Measurements from ENCODE around the gene PGA5.

- TF ChIP-seq CTCF (IDR thresholded peaks at IDR 0.05) (peak; percentile 19 to 63 (median 52)), POLR2AphosphoS5 (IDR thresholded peaks at IDR 0.05) (no peak)
These were observed 13.5 kb downstream of the PGA5 start for GRCh38 chr11:61254403-61255025.
